A549 (cell line): Measurements from ENCODE around the gene COL12A1.

Source experiments
- FOSL2 ChIP-seq, 2 experiments: fragments of 450-650 bp in 1 of 2; fragments of >200 bp in 1 of 2; sonication (Bioruptor Twin) in 1 of 2; formaldehyde crosslinking; IDR thresholded peaks; 2 replicates each; pipeline versions ENCODE4 v1.5.0 to v1.6.1; 2016 to 2020; ENCODE audit warnings: mild to moderate bottlenecking in 1 of 2, moderate library complexity in 1 of 2
- HOXB13 ChIP-seq: fragments of 250-450 bp; sonication (Bioruptor Pico); IDR thresholded peaks from 2 replicates; pipeline ENCODE4 v1.5.0; 2020; ENCODE audit warnings: low read depth, mild to moderate bottlenecking, moderate library complexity
- MAX ChIP-seq: IDR thresholded peaks from 2 replicates; pipeline ENCODE4 v1.6.1; 2012
- MYC ChIP-seq: IDR thresholded peaks from 2 replicates; pipeline ENCODE4 v1.6.1; 2012; ENCODE audit warnings: mild to moderate bottlenecking, inconsistent platforms, low read length, improper control_type of control experiment, borderline replicate concordance
- NFE2L2 ChIP-seq: fragments of 150-350 bp; conservative IDR thresholded peaks from 2 replicates; pipeline ENCODE4 v1.6.1; 2014; ENCODE audit warnings: low read length
- POLR2A ChIP-seq: IDR thresholded peaks from 2 replicates; pipeline ENCODE4 v1.6.1; 2012; ENCODE audit warnings: mild to moderate bottlenecking, low read length
- RAD21 ChIP-seq, 2 experiments: fragments of >200 bp in 1 of 2; sonication (Bioruptor Twin) in 1 of 2; formaldehyde crosslinking in 1 of 2; IDR thresholded peaks in 1 of 2; conservative IDR thresholded peaks in 1 of 2; 2 replicates in 1 of 2; 3 replicates in 1 of 2; pipeline ENCODE4 v1.6.1; 2012 to 2018; ENCODE audit warnings: inconsistent platforms in 1 of 2
- SMC3 ChIP-seq: fragments of >200 bp; sonication (Bioruptor Twin); formaldehyde crosslinking; IDR thresholded peaks from 3 replicates; pipeline ENCODE4 v1.6.1; 2018; ENCODE audit warnings: inconsistent platforms
- SREBF2 ChIP-seq: fragments of 450-650 bp; IDR thresholded peaks from 2 replicates; pipeline ENCODE4 v1.6.1; 2014; ENCODE audit warnings: mild to moderate bottlenecking, moderate library complexity
- ZNF302 ChIP-seq: fragments of 250-450 bp; sonication (Bioruptor Pico); IDR thresholded peaks from 2 replicates; pipeline ENCODE4 v1.9.0; 2021; ENCODE audit warnings: inconsistent platforms, mild to moderate bottlenecking, moderate library complexity
- TF ChIP-seq, protein P1 (sequence below): fragments of >200 bp; sonication (Bioruptor Twin); formaldehyde crosslinking; IDR thresholded peaks from 3 replicates; pipeline ENCODE4 v1.5.1; 2016

- TF ChIP-seq FOSL2 (IDR thresholded peaks at IDR 0.05) (no peak), FOSL2 (CRISPR knock-in tag; IDR thresholded peaks at IDR 0.05) (no peak), SMC3 (no peak), ZNF302 (CRISPR knock-in tag) (no peak), POLR2A (no peak), NFE2L2 (no peak), MYC (no peak), HOXB13 (CRISPR knock-in tag) (no peak), MAX (no peak), SREBF2 (no peak), RAD21 (conservative IDR thresholded peaks at IDR 0.05 in 1 of 2, IDR thresholded peaks at IDR 0.05 in 1 of 2) (no peak)
- TF ChIP-seq, protein P1, sequence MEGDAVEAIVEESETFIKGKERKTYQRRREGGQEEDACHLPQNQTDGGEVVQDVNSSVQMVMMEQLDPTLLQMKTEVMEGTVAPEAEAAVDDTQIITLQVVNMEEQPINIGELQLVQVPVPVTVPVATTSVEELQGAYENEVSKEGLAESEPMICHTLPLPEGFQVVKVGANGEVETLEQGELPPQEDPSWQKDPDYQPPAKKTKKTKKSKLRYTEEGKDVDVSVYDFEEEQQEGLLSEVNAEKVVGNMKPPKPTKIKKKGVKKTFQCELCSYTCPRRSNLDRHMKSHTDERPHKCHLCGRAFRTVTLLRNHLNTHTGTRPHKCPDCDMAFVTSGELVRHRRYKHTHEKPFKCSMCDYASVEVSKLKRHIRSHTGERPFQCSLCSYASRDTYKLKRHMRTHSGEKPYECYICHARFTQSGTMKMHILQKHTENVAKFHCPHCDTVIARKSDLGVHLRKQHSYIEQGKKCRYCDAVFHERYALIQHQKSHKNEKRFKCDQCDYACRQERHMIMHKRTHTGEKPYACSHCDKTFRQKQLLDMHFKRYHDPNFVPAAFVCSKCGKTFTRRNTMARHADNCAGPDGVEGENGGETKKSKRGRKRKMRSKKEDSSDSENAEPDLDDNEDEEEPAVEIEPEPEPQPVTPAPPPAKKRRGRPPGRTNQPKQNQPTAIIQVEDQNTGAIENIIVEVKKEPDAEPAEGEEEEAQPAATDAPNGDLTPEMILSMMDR: no peak
Observed at GRCh38 chr6:75246386-75246785, 40.5 kb upstream of the COL12A1 start.
